K562 (cell line): ENCODE measurements around the gene NPEPL1.

Experiments used
- FOS ChIP-seq: IDR thresholded peaks from 3 replicates; pipeline ENCODE4 v1.6.1; 2011; ENCODE audit not compliant: insufficient read length; ENCODE audit errors: extremely low read depth
- GATA2 ChIP-seq: sonication (generic); formaldehyde crosslinking; IDR thresholded peaks from 2 replicates; pipeline ENCODE4 v1.4.0; 2020; ENCODE audit warnings: mild to moderate bottlenecking, missing genetic modification reagents
- HDGF ChIP-seq: fragments of 450-650 bp; IDR thresholded peaks from 2 replicates; pipeline ENCODE4 v1.6.1; 2016

- TF ChIP-seq FOS (no peak), HDGF (no peak), GATA2 (CRISPR knock-in tag) (no peak)
These were observed 50.3 kb downstream of the NPEPL1 start for GRCh38 chr20:58742668-58743566.
